Keratinocyte (primary cell): ENCODE measurements around the gene TSBP1. TPM values are rescaled to one million over a fixed set of nuclear protein-coding genes. Genes with fewer than 3 reads are reported as not detected.

Experiments
- DNase-seq: peaks from one replicate; pipeline ENCODE4 v3.0.0-alpha.2; 2011; ENCODE audit warnings: low read depth, missing footprints, low spot score
- FAIRE-seq: peaks from 2 replicates; lab custom pipeline; 2011; peaks lifted over from hg19 to GRCh38; lab: Jason Lieb, UNC
- H2AFZ ChIP-seq: 2 replicates; pipeline ENCODE4 v1.6.0; 2012; ENCODE audit warnings: low read length, control low read depth, inconsistent platforms; ENCODE audit not compliant: control insufficient read depth
- H3K27ac ChIP-seq: 2 replicates; pipeline ENCODE4 v1.5.1; 2011; ENCODE audit warnings: low read length; ENCODE audit not compliant: control insufficient read depth, insufficient read depth
- H3K27me3 ChIP-seq: 3 replicates; pipeline ENCODE4 v1.6.0; 2011; ENCODE audit warnings: low read length; ENCODE audit not compliant: control insufficient read depth, insufficient read depth; ENCODE audit errors: extremely low read depth
- H3K36me3 ChIP-seq, 2 experiments: 2 replicates in 1 of 2; 3 replicates in 1 of 2; pipeline ENCODE4 v1.5.1; 2011; ENCODE audit warnings: low read length in 2 of 2, mild to moderate bottlenecking in 1 of 2; ENCODE audit not compliant: control insufficient read depth in 2 of 2, insufficient read depth in 2 of 2; ENCODE audit errors: extremely low read depth in 1 of 2
- H3K4me1 ChIP-seq: 3 replicates; pipeline ENCODE4 v1.5.1; 2011; ENCODE audit warnings: low read length; ENCODE audit not compliant: control insufficient read depth, insufficient read depth; ENCODE audit errors: extremely low read depth
- H3K4me2 ChIP-seq: 3 replicates; pipeline ENCODE4 v1.6.0; 2011; ENCODE audit warnings: low read depth, low read length; ENCODE audit not compliant: control insufficient read depth, insufficient read depth; ENCODE audit errors: extremely low read depth
- H3K4me3 ChIP-seq, 3 experiments: fragments of 200-600 bp in 1 of 3; sonication (generic) in 1 of 3; 2 replicates in 2 of 3; 3 replicates in 1 of 3; pipeline ENCODE4 v1.5.1; 2011 to 2016; ENCODE audit warnings: low read length in 3 of 3, mild to moderate bottlenecking in 3 of 3, control low read depth in 2 of 3, inconsistent platforms in 1 of 3, low read depth in 1 of 3, mixed read lengths in 1 of 3, mixed run types in 1 of 3, moderate library complexity in 1 of 3; ENCODE audit not compliant: control insufficient read depth in 2 of 3, insufficient read depth in 2 of 3; ENCODE audit errors: extremely low read depth in 1 of 3
- H3K79me2 ChIP-seq: 2 replicates; pipeline ENCODE4 v1.6.0; 2012; ENCODE audit warnings: low read length; ENCODE audit not compliant: control insufficient read depth, insufficient read depth
- H3K9ac ChIP-seq: 3 replicates; pipeline ENCODE4 v1.6.0; 2011; ENCODE audit warnings: low read length; ENCODE audit not compliant: control insufficient read depth, insufficient read depth; ENCODE audit errors: extremely low read depth
- H3K9me1 ChIP-seq: 3 replicates; pipeline ENCODE4 v1.6.0; 2011; ENCODE audit warnings: low read length; ENCODE audit not compliant: control insufficient read depth, insufficient read depth; ENCODE audit errors: extremely low read depth
- H3K9me3 ChIP-seq: 2 replicates; pipeline ENCODE4 v1.5.1; 2012; ENCODE audit warnings: low read depth, low read length; ENCODE audit not compliant: control insufficient read depth
- H4K20me1 ChIP-seq: 3 replicates; pipeline ENCODE4 v1.6.0; 2011; ENCODE audit warnings: low read length; ENCODE audit not compliant: control insufficient read depth, insufficient read depth; ENCODE audit errors: extremely low read depth
- EZH2 ChIP-seq: IDR thresholded peaks from one replicate; pipeline ENCODE4 v1.6.1; 2012; ENCODE audit warnings: inconsistent platforms, mild to moderate bottlenecking, low read length, moderate library complexity
- dilution Hi-C: fragments of 300-500 bp; cut with MboI; formaldehyde crosslinking; loops from one replicate; pipeline ENCODE4 v1.7.0; 2020; ENCODE audit warnings: low sequenced_read_pairs; ENCODE audit not compliant: extremely low pct_ligation_motif_present
- polyA plus RNA-seq, 5 experiments: library from polyadenylated mRNA; depleted of rRNA in 3 of 5; stranded (reverse) in 3 of 5; stranded (forward) in 1 of 5; unstranded in 1 of 5; fragments of >200 nt; gene quantifications; 1 replicate in 1 of 5; 2 replicates in 3 of 5; 3 replicates in 1 of 5; pipeline versions ENCODE4 v1.2.1 to v1.2.3, GENCODE V29; 2011 to 2012; ENCODE audit warnings: missing spikeins in 2 of 5, low read depth in 1 of 5, low replicate concordance in 1 of 5
- TF ChIP-seq, protein P1 (sequence below), 3 experiments: IDR thresholded peaks in 1 of 3; conservative IDR thresholded peaks in 1 of 3; optimal IDR thresholded peaks in 1 of 3; 2 replicates in 2 of 3; 3 replicates in 1 of 3; pipeline versions ENCODE3 to v1.5.1; 2011; ENCODE audit warnings: low read length in 3 of 3, mild to moderate bottlenecking in 3 of 3, moderate library complexity in 2 of 3, control low read depth in 1 of 3, inconsistent platforms in 1 of 3; ENCODE audit not compliant: insufficient read depth in 2 of 3; ENCODE audit errors: extremely low read depth in 1 of 3

The TSBP1 gene
- polyA plus RNA-seq, 1 donor (not counting 4 experiments of a cell fraction or from before 2014, with no cell fraction given): not detected

DNA sequence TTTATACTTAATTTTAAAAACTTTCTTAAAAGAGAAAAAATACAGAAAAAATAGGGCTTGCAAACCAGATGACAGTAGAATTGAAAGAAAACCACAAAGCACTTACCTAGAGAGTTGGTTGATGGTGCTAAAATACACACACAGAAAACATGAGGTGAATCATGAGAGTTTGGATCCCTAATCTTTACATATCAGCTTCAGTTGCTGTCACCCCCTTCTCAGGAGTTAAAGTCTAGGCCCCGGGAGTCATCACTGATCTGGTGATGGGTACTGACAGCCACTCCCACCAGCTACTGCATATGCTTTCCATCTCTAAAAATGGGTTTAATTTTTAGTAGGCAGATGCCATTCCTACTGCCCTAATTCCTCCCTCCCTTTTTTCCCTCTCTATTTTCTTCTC is 16.7 kb downstream of the TSBP1 start:
- Histone ChIP-seq H4K20me1 (no peaks in the 10 kb centered on the region), H3K27ac (no peak overlapping the region), H3K4me2 (no peak overlapping the region), H3K9ac (no peak overlapping the region), H3K9me3 (no peaks in the 10 kb centered on the region), H3K79me2 (no peaks in the 10 kb centered on the region), H2AFZ (no peak overlapping the region), H3K36me3 (no peaks in the 10 kb centered on the region), H3K9me1 (no peaks in the 10 kb centered on the region), H3K4me3 (no peak overlapping the region), H3K27me3 (no peaks in the 10 kb centered on the region), H3K4me1 (no peaks in the 10 kb centered on the region)
- DNase-seq (no peak), FAIRE-seq (no peak)
- dilution Hi-C loops: no loop called here
- TF ChIP-seq, protein P1, sequence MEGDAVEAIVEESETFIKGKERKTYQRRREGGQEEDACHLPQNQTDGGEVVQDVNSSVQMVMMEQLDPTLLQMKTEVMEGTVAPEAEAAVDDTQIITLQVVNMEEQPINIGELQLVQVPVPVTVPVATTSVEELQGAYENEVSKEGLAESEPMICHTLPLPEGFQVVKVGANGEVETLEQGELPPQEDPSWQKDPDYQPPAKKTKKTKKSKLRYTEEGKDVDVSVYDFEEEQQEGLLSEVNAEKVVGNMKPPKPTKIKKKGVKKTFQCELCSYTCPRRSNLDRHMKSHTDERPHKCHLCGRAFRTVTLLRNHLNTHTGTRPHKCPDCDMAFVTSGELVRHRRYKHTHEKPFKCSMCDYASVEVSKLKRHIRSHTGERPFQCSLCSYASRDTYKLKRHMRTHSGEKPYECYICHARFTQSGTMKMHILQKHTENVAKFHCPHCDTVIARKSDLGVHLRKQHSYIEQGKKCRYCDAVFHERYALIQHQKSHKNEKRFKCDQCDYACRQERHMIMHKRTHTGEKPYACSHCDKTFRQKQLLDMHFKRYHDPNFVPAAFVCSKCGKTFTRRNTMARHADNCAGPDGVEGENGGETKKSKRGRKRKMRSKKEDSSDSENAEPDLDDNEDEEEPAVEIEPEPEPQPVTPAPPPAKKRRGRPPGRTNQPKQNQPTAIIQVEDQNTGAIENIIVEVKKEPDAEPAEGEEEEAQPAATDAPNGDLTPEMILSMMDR (optimal IDR thresholded peaks at IDR 0.05 in 1 of 3, IDR thresholded peaks at IDR 0.05 in 1 of 3, conservative IDR thresholded peaks at IDR 0.05 in 1 of 3; ENCODE audit: extremely low read depth in 1 of 3, insufficient read depth in 2 of 3, low read length in 3 of 3): no peak
- TF ChIP-seq EZH2: no peak

- no peak overlapping the region for H3K4me3 ChIP-seq
- H3K4me1 ChIP-seq: no peaks in the 10 kb centered on the region
- H3K27ac ChIP-seq: no peak overlapping the region
- no peaks in the 10 kb centered on the region for H3K27me3 ChIP-seq
- H3K4me2 ChIP-seq: no peak overlapping the region
- no peak overlapping the region for H2AFZ ChIP-seq
- H3K9me3 ChIP-seq: no peaks in the 10 kb centered on the region
- dilution Hi-C loops: no loop called here
- no peaks in the 10 kb centered on the region for H3K79me2 ChIP-seq
- no peaks in the 10 kb centered on the region for H3K9me1 ChIP-seq
- DNase-seq (no peak), FAIRE-seq (no peak)
- H3K36me3 ChIP-seq: no peaks in the 10 kb centered on the region
- no peaks in the 10 kb centered on the region for H4K20me1 ChIP-seq
- TF ChIP-seq, protein P1 (optimal IDR thresholded peaks at IDR 0.05 in 1 of 3, IDR thresholded peaks at IDR 0.05 in 1 of 3, conservative IDR thresholded peaks at IDR 0.05 in 1 of 3; ENCODE audit: extremely low read depth in 1 of 3, insufficient read depth in 2 of 3, low read length in 3 of 3): no peak
- TF ChIP-seq EZH2: no peak
- H3K9ac ChIP-seq: no peak overlapping the region
These were observed 18.4 kb downstream of the TSBP1 start for GRCh38 chr6:32353348-32353747.
